Neural progenitor cell (in vitro differentiated cells): Measurements from ENCODE around the gene MACROH2A1. TPM values are rescaled to one million over a fixed set of nuclear protein-coding genes. Genes with fewer than 3 reads are reported as not detected.
A peak's percentile ranks its signal among the peaks of the same experiment; 100 is the strongest.

ENCODE experiments used
- DNase-seq: peaks from one replicate; pipeline ENCODE4 v3.0.0-alpha.2; 2016; ENCODE audit warnings: low spot score
- H2AFZ ChIP-seq: fragments of 200-600 bp; sonication (generic); replicated peaks from 2 replicates; pipeline ENCODE4 v1.6.1; 2016; ENCODE audit warnings: antibody characterized with exemption
- H3F3A ChIP-seq: fragments of 200-600 bp; sonication (generic); 2 replicates; pipeline ENCODE4 v1.6.1; 2016; ENCODE audit warnings: antibody characterized with exemption, low read depth
- H3K27ac ChIP-seq: fragments of 200-600 bp; sonication (generic); 2 replicates; pipeline ENCODE4 v1.5.1; 2016; ENCODE audit warnings: mild to moderate bottlenecking
- H3K27me3 ChIP-seq: fragments of 200-600 bp; sonication (generic); 2 replicates; pipeline ENCODE4 v1.6.1; 2016; ENCODE audit warnings: mild to moderate bottlenecking, moderate library complexity
- H3K36me3 ChIP-seq: fragments of 200-600 bp; sonication (generic); 2 replicates; pipeline ENCODE4 v1.5.1; 2016
- H3K4me1 ChIP-seq: fragments of 200-600 bp; sonication (generic); 2 replicates; pipeline ENCODE4 v1.6.1; 2016; ENCODE audit warnings: mixed run types
- H3K4me2 ChIP-seq: fragments of 200-600 bp; sonication (generic); 2 replicates; pipeline ENCODE4 v1.6.1; 2016
- H3K4me3 ChIP-seq: fragments of 200-600 bp; sonication (generic); 2 replicates; pipeline ENCODE4 v1.5.1; 2016
- H3K79me2 ChIP-seq: fragments of 200-600 bp; sonication (generic); 2 replicates; pipeline ENCODE4 v1.6.1; 2016; ENCODE audit warnings: low read depth
- H3K9ac ChIP-seq: fragments of 200-600 bp; sonication (generic); 2 replicates; pipeline ENCODE4 v1.6.1; 2016
- H3K9me3 ChIP-seq: fragments of 200-600 bp; sonication (generic); 2 replicates; pipeline ENCODE4 v1.5.1; 2016; ENCODE audit warnings: low read depth
- H4K20me1 ChIP-seq: fragments of 200-600 bp; sonication (generic); 2 replicates; pipeline ENCODE4 v1.6.1; 2016; ENCODE audit warnings: low read depth
- H3K27ac Mint-ChIP-seq: 3 replicates; pipeline ENCODE4 v1.8.0; 2021; ENCODE audit warnings: mixed read lengths
- H3K27me3 Mint-ChIP-seq: 2 replicates; pipeline ENCODE4 v1.8.0; 2022; ENCODE audit warnings: low read depth, mild to moderate bottlenecking, inconsistent platforms, moderate library complexity, mixed read lengths; ENCODE audit not compliant: insufficient read depth
- H3K36me3 Mint-ChIP-seq: 3 replicates; pipeline ENCODE4 v1.8.0; 2021; ENCODE audit warnings: mixed read lengths
- H3K4me1 Mint-ChIP-seq: 3 replicates; pipeline ENCODE4 v1.8.0; 2021; ENCODE audit warnings: mixed read lengths
- H3K4me3 Mint-ChIP-seq: 3 replicates; pipeline ENCODE4 v1.8.0; 2021; ENCODE audit warnings: mild to moderate bottlenecking, moderate library complexity, mixed read lengths
- H3K9me3 Mint-ChIP-seq: 3 replicates; pipeline ENCODE4 v1.8.0; 2020; ENCODE audit warnings: mixed read lengths
- EZH2 ChIP-seq: fragments of 200-600 bp; sonication (generic); IDR thresholded peaks from 2 replicates; pipeline ENCODE4 v1.6.1; 2017; ENCODE audit warnings: antibody characterized with exemption, mild to moderate bottlenecking, moderate library complexity
- EZH2phosphoT487 ChIP-seq: fragments of 200-600 bp; sonication (generic); IDR thresholded peaks from 2 replicates; pipeline ENCODE4 v1.6.1; 2017; ENCODE audit warnings: antibody characterized with exemption
- total RNA-seq: library from RNA; depleted of rRNA; stranded (reverse); fragments of >200 nt; gene quantifications from 2 replicates; pipeline ENCODE4 v1.2.3, GENCODE V29; 2015; ENCODE audit warnings: low replicate concordance
- TF ChIP-seq, protein P1 (sequence below): fragments of 200-600 bp; sonication (generic); IDR thresholded peaks from 2 replicates; pipeline ENCODE4 v1.5.1; 2017; ENCODE audit warnings: antibody characterized with exemption, mild to moderate bottlenecking

Gene MACROH2A1
- total RNA-seq, 1 donor from 2014 or later: 179 TPM

DNA sequence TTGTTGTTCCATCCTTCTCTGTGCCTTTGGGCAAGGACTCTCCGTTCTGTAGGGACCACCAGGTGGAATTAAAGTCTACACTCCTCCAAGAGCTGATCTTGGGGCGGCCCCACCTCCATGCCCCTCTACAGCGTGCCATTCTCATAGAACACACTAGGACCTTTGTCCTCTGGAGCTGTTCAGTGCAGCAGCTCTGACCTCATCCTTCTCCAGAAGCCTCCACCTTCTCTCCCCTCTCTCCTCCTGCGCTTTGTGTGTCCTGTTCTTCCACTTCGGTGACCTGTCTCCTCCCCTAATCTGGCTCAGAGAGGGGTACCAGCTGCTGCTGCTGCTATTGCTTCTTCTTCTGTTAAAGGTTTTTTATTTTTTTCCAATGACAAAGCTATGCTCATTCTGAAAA is 1.8 kb upstream of the MACROH2A1 start:
- Histone ChIP-seq H3K4me1 (peaks cover 20% of the 10 kb centered on the region), H3K4me3 (no peak overlapping the region), H2AFZ (no peak overlapping the region), H3K9ac (no peak overlapping the region), H3K36me3 (no peaks in the 10 kb centered on the region), H3F3A (peaks cover 30% of the 10 kb centered on the region), H3K27me3 (peaks cover 81% of the 10 kb centered on the region), H3K4me2 (peak overlapping the region; percentile 89), H3K9me3 (no peaks in the 10 kb centered on the region), H3K79me2 (peaks cover 28% of the 10 kb centered on the region), H4K20me1 (peaks cover 23% of the 10 kb centered on the region), H3K27ac (no peak overlapping the region)
- DNase-seq: peak; percentile 48
- Mint-ChIP-seq H3K9me3 (peaks cover 3% of the 10 kb centered on the region), H3K27me3 (peaks cover 3% of the 10 kb centered on the region), H3K36me3 (peaks cover 2% of the 10 kb centered on the region), H3K4me3 (peak overlapping the region; percentile 95), H3K27ac (no peak overlapping the region), H3K4me1 (peaks cover 32% of the 10 kb centered on the region)
- TF ChIP-seq EZH2phosphoT487 (no peak), EZH2 (no peak)
- TF ChIP-seq, protein P1, sequence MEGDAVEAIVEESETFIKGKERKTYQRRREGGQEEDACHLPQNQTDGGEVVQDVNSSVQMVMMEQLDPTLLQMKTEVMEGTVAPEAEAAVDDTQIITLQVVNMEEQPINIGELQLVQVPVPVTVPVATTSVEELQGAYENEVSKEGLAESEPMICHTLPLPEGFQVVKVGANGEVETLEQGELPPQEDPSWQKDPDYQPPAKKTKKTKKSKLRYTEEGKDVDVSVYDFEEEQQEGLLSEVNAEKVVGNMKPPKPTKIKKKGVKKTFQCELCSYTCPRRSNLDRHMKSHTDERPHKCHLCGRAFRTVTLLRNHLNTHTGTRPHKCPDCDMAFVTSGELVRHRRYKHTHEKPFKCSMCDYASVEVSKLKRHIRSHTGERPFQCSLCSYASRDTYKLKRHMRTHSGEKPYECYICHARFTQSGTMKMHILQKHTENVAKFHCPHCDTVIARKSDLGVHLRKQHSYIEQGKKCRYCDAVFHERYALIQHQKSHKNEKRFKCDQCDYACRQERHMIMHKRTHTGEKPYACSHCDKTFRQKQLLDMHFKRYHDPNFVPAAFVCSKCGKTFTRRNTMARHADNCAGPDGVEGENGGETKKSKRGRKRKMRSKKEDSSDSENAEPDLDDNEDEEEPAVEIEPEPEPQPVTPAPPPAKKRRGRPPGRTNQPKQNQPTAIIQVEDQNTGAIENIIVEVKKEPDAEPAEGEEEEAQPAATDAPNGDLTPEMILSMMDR: no peak

DNA sequence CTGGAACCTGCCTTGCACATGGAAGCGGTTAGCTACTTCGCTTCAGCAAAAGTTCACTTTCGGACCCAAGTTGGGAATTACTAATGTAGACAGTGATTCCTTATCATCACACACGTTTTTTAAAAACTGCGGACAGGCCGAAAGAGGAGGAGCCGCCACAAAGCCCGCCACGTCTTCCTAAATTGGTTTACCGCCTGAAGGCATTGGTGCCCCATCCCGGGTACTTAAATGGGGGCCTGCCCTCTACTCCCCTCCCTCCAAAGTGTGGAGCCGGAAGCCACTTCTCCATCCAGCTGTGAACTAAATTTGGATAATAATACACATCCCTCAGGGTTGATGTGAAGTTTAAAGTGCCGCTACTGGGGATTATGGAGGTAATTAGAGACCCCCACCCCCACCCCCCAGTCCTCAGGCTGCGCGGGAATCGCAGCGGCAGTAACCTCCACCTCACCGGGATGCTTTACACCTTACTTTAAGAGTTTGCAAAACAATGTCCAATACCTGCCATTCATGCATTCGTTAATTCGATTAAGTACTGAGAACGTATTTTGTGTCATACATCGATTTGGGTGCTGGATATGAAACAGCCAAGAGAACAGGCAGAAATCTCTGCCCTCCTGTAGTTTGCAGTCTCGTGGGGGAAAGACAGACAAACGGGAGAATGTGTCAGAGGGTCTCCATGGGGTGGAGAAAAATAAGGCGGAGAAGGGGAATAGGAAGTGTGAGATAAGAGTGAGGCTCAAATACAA is 937 bp upstream of the MACROH2A1 start:
- H3F3A ChIP-seq: peaks cover 30% of the 10 kb centered on the region
- peaks cover 74% of the 10 kb centered on the region for H3K27me3 ChIP-seq
- TF ChIP-seq EZH2 (peak; percentile 87), EZH2phosphoT487 (peak; percentile 60)
- TF ChIP-seq, protein P1: no peak
- Mint-ChIP-seq H3K4me1 (peaks cover 37% of the 10 kb centered on the region), H3K9me3 (peaks cover under 1% of the 10 kb centered on the region), H3K4me3 (peak overlapping the region; percentile 95), H3K27me3 (peaks cover 3% of the 10 kb centered on the region), H3K36me3 (peaks cover 2% of the 10 kb centered on the region), H3K27ac (peak overlapping the region; percentile 97)
- DNase-seq: peak; percentile 32
- peak overlapping the region; percentile 92 for H2AFZ ChIP-seq
- H3K4me2 ChIP-seq: peak overlapping the region; percentile 89
- H3K9me3 ChIP-seq: no peaks in the 10 kb centered on the region
- no peak overlapping the region for H3K27ac ChIP-seq
- peaks cover 32% of the 10 kb centered on the region for H4K20me1 ChIP-seq
- peaks cover 36% of the 10 kb centered on the region for H3K79me2 ChIP-seq
- H3K4me1 ChIP-seq: peaks cover 20% of the 10 kb centered on the region
- no peak overlapping the region for H3K9ac ChIP-seq
- H3K36me3 ChIP-seq: no peaks in the 10 kb centered on the region
- H3K4me3 ChIP-seq: peak overlapping the region; percentile 82

DNA sequence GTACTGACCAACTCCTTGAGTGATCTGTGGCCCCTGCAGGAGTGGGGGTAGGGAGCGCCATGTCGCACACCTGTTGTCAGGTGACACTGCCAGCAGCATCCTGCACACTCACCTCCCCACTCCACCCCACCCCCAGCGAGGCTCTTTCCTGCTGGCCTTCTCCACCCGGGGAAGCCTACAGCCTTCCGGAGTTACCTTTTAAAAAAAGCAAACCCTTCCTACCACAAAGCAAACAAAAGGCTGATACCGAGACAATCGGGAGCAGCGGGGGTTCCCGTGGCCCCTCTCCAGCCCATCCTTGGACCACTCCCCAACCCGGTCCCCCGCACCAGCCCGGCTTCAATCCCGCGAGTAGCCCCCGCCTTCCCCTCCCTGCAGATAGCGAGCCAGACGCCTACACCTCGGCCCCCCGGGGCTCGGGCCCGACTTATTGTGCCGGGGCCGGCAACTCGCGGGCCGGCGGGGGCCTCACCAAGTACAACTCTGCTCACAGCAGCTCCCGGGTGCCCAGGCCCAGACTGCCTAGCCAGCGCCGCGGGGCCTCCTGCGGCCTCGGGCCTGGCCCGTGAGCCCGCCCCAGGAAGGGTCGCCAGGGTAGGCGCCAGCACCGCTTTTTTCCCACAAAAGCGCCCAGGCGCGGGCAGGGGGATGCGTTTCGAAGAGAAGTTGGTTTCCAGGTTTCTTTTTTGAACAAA is 724 bp downstream of the MACROH2A1 start:
- Histone ChIP-seq H3K9ac (peak overlapping the region; percentile 71), H3K4me1 (peaks cover 20% of the 10 kb centered on the region), H3K27ac (no peak overlapping the region), H2AFZ (peak overlapping the region; percentile 64), H3F3A (peaks cover 30% of the 10 kb centered on the region), H3K4me2 (peak overlapping the region; percentile 89), H3K36me3 (no peaks in the 10 kb centered on the region), H4K20me1 (peaks cover 49% of the 10 kb centered on the region), H3K9me3 (no peaks in the 10 kb centered on the region), H3K79me2 (peaks cover 53% of the 10 kb centered on the region), H3K4me3 (peak overlapping the region; percentile 82), H3K27me3 (peaks cover 57% of the 10 kb centered on the region)
- TF ChIP-seq, protein P1: no peak
- TF ChIP-seq EZH2: no peak
- TF ChIP-seq EZH2phosphoT487: no peak
- Mint-ChIP-seq H3K9me3 (no peaks in the 10 kb centered on the region), H3K27ac (no peak overlapping the region), H3K4me1 (peaks cover 41% of the 10 kb centered on the region), H3K4me3 (peak overlapping the region; percentile 90), H3K36me3 (peaks cover 9% of the 10 kb centered on the region), H3K27me3 (peaks cover 3% of the 10 kb centered on the region)
- peak; percentile 80 for DNase-seq
